Glomerular visceral epithelial cell (primary cell): ENCODE data around the gene RYK.
"Not testable (repeated sequence)": the region's sequence is repeated elsewhere in the genome, so short reads cannot be mapped to it uniquely, and the experiment has no call there.

Experiments used
- DNase-seq: peaks from one replicate; pipeline ENCODE4 v3.0.0-alpha.2; 2016; ENCODE audit errors: extremely low spot score

The RYK gene

DNA sequence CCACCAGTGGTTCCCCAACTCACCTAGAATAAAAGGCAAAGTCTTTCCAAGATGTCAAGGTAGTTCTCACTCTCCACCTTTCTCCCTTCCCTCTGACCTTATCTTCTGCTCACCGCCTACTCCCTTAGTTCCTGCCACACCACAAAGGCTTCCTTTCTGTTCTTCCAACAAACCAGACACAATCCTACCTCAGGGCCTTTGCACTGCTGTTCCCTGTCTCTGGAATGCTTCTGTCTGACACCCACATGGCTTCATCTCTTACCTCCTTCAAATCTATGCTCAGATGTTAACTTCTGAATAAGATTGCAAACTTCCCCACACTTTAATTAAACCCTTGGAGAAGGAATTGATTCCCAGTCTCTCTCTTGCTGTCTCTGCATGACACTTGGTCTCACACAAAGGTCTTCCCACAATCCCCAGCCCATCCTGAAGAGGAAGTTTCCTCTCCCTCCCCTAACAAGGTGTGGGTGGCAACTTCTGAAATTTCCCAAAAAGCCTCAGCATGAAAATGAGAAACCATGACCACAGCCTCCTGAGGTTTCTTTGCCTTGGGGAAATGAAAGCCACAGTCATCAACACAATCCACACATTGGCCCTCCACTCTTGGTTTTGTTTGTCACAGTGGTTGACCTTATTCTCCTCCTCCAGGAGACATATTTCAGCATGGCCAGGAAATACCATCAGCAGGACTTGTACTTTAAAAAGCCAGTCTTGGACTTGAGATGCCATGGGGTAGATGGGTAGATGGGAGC is 3.0 kb upstream of the RYK start:
- DNase-seq = peak; percentile 23

DNA sequence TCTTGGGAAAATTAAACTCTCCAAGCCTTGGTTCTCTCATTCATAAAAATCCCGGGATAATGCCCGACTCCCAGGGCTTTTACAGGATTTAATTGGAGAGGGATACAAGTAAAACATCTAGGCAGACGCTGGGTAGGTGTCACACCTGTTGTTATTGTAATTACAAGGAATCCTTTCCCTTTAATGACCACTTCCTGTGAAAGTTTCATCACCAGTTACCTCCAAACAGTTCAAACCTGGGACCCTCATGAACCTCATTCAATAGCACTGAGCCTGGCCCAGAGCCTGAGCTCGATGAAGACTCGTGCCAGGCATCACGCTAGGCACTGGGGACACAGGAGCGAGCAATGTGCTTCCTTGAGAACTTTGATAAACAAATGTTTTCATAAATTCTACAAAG is 2.1 kb upstream of the RYK start:
- no peak for DNase-seq

DNA sequence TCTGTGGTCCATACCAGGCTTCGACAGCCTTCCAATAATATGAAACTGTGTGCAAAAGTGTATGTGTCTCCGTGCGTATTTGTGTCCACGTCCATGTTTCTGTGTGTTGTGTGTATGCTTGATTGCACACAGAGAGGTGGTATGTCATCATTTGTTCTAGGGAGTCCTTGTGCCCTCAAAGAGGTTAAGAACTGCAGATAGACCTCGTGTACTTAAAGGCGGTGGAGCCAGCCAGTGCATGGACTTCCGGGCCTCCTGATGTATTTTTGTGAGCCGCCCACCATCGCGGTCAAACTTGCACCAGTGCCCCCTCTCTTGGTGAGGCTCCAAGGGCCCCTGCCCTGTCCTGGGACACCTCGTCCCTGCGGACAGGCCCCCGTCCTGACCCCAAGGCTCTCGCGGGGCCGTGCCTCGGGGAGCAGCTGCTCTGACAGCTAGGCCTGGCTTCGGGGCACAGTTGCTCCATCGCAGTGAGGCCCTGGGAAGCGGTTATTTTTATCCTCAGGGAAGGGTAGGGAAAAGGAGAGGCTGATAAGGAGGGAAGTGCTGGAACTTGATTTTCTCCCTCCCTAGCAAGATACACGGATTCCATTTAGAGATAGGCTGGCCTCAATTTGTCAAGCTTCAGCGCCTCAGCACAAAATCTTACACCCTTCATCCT is 1.2 kb upstream of the RYK start:
- no peak for DNase-seq

DNA sequence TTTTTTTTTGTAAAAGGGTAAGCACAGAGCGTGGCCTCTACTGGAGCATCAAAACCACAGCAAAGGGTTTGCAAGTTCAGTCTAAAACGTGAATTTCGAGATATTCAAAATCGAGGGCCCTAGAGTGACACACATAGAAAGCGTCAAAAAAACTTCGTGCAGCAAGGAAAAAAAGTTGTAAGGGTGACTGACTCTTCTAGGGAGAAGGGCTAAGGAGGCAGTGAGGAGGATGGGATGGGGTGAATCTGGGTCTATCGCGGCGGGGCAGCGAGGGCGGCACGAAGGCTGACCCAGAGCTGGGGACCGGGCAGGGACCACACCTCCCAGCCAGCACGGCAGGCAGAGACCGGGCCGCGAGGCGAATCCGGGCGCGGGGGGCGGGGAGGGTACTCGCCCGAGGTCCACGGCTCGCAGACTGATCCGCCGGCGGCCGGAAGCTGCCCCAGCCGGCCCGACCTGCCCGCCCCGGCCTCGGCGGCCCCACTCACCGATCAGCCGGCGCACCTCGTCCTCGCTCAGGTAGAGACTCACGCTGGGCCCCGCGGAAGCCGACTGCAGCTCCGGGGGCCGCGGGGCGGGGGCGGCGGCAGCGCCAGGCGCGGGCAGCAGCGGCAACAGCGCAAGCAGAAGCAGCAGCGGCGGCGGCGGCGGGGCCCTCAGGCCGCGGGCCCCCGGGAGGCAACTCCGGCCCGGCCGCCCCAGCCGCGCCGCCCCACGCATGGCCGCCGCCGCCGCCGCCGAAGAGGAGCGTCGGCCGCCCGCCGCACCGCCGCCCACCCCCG is 533 bp downstream of the RYK start:
- DNase-seq = peak; percentile 60

DNA sequence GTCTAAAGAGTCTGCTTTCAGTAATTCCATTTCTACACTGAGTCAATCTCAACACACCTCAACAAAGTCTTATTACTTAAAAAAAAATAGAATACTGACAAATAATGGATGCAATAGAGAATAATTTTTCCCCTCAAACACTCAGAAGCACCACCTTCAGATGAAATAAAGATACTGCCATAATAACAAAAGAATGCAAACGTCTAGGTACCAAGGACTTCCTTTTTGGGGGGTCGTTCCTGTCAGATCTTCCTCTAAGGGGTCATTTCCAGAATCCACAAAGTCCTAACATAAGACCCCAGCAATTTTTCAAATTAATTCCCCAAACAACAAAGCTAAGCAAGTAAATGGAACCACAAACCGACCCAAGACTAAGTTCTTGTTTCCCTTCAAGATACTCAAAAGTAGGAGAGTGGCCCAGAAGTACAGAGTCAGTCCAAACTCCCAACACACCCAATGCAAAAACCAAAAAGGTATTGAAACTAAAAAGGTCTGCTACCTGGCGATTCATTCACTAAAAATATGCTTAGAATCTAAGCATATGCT is 1.3 kb downstream of the RYK start:
- DNase-seq = no peak

DNA sequence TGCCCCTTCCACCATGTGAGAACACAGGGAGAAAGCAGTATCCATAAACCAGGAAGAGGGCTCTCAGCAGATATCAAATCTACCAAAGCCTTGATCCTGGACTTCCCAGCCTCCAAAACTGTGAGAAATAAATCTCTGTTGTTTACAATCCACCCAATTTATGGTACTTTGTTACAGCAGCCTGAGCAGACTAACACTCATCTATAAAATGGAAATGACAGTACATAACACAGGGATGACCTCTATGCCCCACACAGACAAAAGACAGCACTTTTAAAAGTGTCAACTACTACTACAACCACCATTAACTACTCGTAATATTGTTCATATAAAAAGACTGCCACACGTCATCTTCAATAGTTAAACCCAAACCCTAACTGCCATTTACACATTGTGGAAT is 5.7 kb downstream of the RYK start:
- DNase-seq = no peak

DNA sequence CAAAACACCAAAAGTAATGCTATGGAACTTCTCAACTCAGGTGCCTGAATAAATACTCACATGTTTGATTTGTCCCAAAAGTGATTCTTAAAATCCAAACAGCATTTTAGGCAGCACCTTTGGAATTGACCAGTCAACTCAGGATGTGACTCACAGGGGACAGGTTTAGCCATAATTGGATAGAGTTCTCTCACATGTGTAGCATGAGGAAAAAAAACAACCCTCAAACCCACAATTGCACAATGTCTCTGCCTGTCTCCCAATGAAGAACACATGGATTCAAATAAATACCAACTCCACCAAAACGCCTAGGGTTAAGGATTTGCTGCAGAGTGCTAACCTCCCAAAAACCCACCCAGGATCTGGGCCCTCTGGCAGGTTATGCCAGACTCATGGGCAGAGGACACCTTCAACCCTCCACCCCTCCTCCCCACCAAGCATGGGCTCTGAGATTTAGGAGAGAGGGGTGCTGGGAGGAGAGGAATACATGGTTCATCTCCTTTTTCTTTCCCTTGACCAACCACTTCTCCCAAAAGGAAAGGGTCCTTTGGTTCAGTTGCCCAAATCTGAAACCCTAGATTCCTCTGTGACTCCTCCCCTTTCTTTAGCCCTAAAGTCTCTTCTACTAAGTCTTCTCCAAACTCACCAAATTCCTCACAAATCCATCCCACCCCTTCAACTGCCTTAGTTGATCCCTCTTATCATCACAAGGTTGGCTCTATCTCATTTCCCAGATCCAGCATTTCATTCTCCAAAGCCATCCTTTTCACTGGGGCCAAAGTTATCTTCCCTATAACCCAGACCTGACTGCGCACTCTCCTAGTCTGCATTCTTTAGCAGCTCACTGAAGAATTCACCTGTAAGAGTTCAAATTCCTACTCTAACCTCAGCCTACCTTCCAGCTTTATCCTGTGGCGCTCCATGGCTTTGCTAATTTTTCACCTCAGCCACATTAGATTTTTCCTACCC is 7.7 kb downstream of the RYK start:
- peak; percentile 54 for DNase-seq

DNA sequence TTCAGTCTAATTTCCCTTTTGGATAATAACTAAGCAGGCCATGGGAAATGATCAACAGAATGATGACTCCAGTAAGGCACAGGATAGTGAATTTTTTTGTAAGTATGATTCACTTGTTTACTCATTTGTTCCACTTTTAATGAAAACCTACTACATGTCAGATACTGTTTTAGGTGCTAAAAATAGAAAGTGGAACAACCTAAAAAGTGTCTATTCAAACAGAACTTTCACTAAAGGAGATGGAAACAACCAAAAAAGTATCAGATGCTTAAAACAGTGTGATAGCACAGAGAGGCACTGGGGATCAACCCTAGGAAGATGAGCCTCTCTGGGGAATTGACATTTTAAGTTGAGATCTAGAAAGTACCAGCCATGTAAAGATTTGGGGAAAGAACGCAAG is 11.1 kb downstream of the RYK start:
- DNase-seq = no peak

DNA sequence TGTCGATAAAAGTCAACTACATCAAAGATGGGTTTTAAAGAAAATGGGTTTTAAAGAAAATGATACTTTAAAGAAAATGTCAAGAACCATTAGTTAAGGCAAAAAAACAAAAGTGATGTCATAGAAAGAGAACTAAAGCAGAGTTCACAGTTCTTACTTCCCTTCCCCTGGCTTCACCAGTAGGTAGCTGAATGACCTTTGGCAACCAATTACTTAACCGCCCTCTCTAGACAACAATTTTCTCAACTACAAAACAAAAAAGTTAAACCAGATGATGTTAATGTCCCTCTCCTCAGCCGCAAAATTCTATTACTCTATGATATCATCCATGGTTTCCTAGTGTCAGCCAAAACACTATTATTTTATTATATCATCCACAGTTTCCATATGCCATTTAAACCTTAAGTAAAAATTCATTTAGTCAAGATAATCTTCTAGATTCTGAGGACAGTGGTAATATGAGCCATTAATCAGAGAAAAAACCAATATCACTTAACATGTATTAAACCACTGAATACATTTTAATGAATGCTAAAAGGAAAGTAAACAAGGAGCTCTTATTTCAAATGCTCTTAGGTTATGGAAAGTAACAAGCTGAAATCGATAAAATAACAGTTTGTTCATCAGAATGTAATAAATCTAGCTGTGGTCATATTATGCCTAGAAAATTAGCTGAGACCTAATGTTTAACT is 13.1 kb downstream of the RYK start:
- no peak for DNase-seq

DNA sequence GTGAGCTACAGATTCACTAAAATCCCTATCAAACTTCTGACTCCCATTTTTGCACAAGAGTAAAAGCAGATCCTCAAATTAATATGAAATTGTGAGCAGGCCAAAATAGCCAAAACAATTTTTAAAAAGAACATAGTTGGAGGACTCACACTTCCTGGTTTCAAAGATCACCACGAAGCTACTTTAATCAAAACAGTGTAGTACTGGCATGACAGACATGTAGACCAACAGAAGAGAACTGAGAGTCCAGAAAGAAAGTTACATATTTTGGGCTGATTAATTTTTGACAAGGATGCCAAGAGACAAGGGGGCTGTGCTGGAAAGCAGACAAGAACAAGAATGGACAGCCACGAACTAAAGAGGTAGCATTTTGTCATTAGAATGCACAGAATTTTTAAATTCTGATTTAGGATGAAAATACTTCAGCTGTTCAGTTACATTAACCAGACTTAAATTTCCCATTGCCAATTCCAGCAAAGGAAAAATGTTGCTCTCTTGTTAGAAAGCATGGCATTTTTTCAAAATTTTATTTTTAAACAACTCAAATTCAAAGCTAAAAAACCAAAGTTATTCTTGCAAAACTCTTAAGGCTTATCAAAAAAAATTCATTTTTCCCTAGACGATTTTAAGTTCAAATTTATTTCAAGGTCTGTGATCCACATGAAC is 14.0 kb downstream of the RYK start:
- DNase-seq = no peak

DNA sequence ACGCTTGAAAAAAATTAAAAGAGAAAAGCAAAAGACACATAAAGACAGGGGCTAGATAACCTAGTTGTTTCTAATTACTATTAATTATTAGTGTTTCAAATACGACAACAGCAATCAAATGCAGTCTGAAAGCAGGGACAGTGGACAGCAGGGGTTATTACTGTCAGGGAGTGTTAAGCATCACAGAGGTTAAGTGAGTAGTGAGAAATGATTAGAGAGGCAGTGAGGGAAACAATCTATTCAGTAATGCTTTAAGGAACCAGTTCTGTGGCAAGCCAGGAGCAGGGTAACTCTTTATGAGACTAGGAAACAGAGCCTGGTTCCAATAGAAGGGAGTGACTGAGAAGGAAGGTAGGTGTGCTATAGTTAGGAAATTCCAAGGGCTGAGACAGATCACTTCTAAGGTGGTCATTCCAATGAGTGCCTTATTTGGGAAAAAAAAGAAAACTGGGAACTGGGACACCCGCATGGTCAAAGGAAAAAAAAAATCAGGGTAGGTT is 15.0 kb downstream of the RYK start:
- DNase-seq = no peak

DNA sequence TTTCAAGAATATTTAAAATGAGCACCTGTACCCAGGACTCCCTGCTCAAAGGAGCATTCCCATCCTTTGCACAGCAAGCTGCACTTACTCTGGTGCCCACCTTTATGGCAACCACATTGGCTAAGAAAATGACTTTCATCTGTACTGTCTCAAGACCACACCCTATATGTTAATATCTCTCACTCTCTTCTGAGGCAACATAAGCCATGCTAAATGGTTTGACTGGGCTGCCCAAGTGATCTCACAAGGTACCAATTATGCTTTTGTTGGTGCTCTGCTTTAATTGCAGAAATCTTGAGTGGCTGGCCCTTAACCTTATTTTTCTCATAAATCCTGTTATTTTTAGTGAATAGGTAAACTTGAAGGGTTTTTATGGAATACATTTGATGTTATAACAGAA is 17.7 kb downstream of the RYK start:
- DNase-seq = no peak

DNA sequence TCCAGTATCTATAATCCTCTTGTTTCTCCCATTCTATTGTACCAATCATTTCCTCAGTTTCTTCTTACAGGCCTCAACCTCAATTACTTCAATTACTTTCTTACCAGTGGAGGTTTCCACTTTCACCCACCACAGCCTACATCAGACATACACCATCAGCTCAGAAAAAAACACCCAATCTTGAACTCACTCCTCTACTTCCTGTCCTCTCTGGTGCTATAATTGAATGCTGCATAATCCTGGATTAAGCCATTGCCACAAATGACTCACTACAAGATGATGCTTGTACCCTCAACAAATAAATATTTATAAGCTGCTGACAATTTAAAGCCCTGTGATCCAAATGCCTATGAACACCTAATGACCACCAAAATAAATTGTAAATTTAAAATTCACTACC is 18.5 kb downstream of the RYK start:
- DNase-seq = no peak

DNA sequence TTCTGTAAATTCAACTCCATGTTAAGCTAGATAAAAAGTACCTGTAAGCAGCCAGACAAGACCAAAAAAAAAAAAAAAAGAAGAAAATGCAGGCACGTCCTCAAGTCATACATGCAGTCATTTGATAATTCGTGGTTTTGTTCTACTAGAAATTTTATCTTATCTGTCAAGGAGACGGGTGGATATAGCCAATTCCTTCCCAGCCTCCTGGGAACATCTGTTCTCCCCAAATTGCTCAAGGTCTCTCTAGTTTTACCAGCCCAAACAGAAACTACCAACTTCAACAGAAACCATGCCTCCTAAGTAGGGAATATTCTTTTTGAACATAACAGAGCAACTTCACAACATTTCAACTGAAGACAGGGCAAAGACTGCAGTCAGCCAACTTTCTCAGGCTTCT is 19.5 kb downstream of the RYK start:
- no peak for DNase-seq

DNA sequence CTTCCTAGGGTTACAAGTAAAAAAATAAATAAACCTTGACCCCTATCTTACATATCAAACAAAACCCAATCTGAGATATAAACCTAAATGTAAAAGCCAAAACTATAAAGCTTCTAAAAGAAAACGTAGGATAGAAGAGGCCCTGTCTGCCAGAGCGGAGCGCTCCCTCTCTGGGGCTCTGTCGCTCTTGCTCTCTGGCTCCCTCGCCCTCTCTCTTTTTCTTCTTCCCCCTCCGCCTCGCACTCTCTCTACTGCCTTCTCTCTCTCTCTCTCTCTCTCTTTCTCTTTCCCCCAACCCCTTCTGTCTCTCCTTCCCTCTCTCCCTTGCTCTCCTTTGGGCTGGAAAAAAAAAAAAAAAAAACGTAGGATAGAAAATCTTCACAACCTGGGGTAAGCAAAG is 21.6 kb downstream of the RYK start:
- DNase-seq = no peak

DNA sequence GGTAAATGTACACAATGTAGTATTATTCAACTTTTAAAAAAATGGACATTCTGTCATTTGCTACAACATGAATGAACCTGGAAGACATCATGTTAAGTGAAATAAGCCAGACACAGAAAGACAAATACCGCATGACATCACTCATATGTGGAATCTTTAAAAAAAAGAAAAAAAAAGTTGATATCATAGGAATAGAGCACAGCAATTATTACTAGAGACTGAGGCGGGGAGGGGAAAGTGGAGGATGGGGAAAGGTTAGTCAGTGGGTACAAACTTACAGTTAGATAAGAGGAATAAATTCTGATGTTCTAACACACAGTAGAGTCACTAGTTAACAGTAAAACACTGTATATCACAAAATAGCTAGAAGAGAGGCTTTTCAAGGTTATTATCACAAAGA is 22.2 kb downstream of the RYK start:
- no peak for DNase-seq

DNA sequence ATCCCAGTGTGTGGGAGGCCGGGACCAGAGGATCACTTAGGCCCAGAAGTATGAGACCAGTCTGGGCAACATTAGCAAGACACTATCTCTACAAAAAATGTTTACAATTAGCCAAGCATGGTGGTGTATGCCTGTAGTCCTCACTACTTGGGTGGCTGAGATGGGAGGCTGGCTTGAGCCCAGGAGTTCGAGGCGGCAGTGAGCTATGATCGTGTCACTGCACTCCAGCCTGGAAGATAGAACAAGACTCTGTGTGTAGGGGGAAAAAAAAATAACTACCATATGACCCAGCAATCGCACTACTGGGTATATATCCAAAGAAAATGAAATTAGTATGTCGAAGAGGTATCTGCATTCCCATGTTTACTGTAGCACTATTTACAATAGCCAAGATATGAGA is 22.6 kb downstream of the RYK start:
- no peak for DNase-seq

DNA sequence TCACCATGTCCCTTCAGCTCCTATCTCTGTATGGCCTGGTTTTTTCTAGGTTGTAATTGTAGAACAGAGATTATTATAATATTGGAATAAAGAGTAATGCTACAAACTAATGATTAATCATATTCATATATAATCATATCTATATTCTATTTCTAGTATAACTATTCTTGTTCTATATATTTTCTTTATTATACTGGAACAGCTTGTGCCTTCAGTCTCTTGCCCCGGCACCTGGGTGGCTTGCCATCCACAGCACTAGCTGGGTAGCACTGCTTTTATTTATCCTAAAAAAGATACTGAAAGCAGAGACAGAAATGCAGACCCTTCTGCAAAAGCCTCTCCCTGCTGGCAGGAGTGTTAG is 25.9 kb downstream of the RYK start:
- not testable (repeated sequence) for DNase-seq

DNA sequence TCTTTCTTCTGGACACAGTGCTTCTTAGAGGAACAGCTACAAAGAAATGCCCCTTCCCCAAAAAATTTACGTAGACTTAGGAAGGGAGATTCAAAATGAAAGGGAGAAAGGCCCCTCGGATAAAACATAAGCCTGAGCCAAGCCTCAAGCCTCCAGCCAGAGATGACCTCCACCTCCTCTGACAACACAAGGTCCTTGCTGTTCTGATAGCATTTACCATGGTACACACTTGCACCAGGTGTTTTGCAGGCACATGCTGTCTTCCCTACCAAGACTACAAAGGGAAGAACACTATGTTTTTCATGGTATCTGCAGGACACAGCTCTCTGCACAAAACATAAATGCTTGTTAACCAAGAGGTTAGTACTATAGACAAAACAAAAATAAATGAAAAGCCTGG is 27.8 kb downstream of the RYK start:
- no peak for DNase-seq

DNA sequence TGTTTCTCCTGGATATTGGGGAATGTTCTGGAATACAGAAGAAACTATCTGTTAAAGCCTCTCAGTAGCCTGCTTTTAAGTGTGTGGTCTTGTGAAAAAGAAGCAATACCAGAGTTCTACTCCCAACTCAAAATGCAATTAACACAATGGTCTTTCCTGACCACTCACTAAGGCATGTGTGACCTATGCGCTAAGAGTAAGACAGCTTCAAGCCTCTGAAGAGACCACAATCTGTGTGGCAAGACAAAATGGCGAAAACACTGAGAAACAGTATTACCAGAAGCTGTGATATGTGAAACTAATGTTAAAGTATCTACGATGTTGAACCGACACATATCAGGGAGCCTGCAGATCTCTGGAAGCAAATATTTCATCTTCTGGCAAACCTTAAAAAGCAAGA is 33.8 kb downstream of the RYK start:
- DNase-seq = no peak
